PC-9 (cell line): Measurements from ENCODE around the gene ALB. TPM values are rescaled to one million over a fixed set of nuclear protein-coding genes. Genes with fewer than 3 reads are reported as not detected.

Experiments
- BruUV-seq: library from RNA; stranded (reverse); fragments of 400-500 nt; replicated peaks from 2 replicates; lab custom pipeline; 2021; lab: Mats Ljungman, UMichigan
- CTCF ChIA-PET: fragments of 300-600 bp; sonication (Branson Sonifier 250); formaldehyde crosslinking; loops from one replicate; lab custom pipeline; 2022; ENCODE audit warnings: antibody characterized with exemption; lab: Charles Lee
- POLR2A ChIA-PET: fragments of 300-600 bp; sonication (Branson Sonifier 250); formaldehyde crosslinking; loops from one replicate; lab custom pipeline; 2022; ENCODE audit warnings: antibody characterized with exemption; ENCODE audit not compliant: unreplicated experiment; lab: Charles Lee
- DNase-seq, 2 experiments: peaks; one replicate each; pipeline versions ENCODE4 v3.0.0 to v3.0.0-alpha.2; 2015 to 2022; ENCODE audit warnings: mixed read lengths in 1 of 2
- H2AFZ ChIP-seq: fragments of 200-600 bp; sonication (generic); 2 replicates; pipeline ENCODE4 v1.8.1; 2017; ENCODE audit warnings: antibody characterized with exemption
- H3F3A ChIP-seq: fragments of 200-600 bp; sonication (generic); 2 replicates; pipeline ENCODE4 v1.8.1; 2017; ENCODE audit warnings: antibody characterized with exemption, mild to moderate bottlenecking, low read depth; ENCODE audit not compliant: insufficient read depth
- H3K27ac ChIP-seq: fragments of 200-600 bp; sonication (generic); 2 replicates; pipeline ENCODE4 v1.6.1; 2016; ENCODE audit warnings: mixed run types
- H3K27me3 ChIP-seq: fragments of 200-600 bp; sonication (generic); 2 replicates; pipeline ENCODE4 v1.6.1; 2016; ENCODE audit warnings: low read depth, mixed run types; ENCODE audit not compliant: insufficient read depth
- H3K36me3 ChIP-seq: fragments of 200-600 bp; sonication (generic); 2 replicates; pipeline ENCODE4 v1.6.1; 2016; ENCODE audit warnings: low read depth, mixed run types
- H3K4me1 ChIP-seq: fragments of 200-600 bp; sonication (generic); replicated peaks from 2 replicates; pipeline ENCODE4 v1.6.1; 2016; ENCODE audit warnings: mixed run types; ENCODE audit not compliant: insufficient read depth
- H3K4me2 ChIP-seq: fragments of 200-600 bp; sonication (generic); 2 replicates; pipeline ENCODE4 v1.6.1; 2017; ENCODE audit warnings: mixed run types
- H3K4me3 ChIP-seq: fragments of 200-600 bp; sonication (generic); 2 replicates; pipeline ENCODE4 v1.6.1; 2016; ENCODE audit warnings: mixed run types
- H3K79me2 ChIP-seq: fragments of 200-600 bp; sonication (generic); 2 replicates; pipeline ENCODE4 v1.6.1; 2017; ENCODE audit warnings: low read depth, mixed run types
- H3K9me2 ChIP-seq: fragments of 200-600 bp; sonication (generic); 2 replicates; pipeline ENCODE4 v1.8.1; 2017; ENCODE audit warnings: mild to moderate bottlenecking; ENCODE audit not compliant: insufficient read depth
- H3K9me3 ChIP-seq: fragments of 200-600 bp; sonication (generic); 2 replicates; pipeline ENCODE4 v1.8.1; 2016; ENCODE audit warnings: low read depth; ENCODE audit not compliant: insufficient read depth
- H4K20me1 ChIP-seq: fragments of 200-600 bp; sonication (generic); 2 replicates; pipeline ENCODE4 v1.8.1; 2017; ENCODE audit not compliant: insufficient read depth
- EZH2 ChIP-seq: fragments of 200-600 bp; sonication (generic); IDR thresholded peaks from 2 replicates; pipeline ENCODE4 v1.8.0; 2017; ENCODE audit warnings: antibody characterized with exemption, low read depth
- intact Hi-C: fragments of 100-400 bp; cut with micrococcal nuclease; formaldehyde crosslinking; loops from one replicate; pipeline ENCODE4 v1.10.0; 2022; ENCODE audit not compliant: unreplicated experiment
- total RNA-seq: library from RNA; stranded (reverse); gene quantifications from 2 replicates; pipeline ENCODE4 v1.2.3, GENCODE V29; 2021
- TF ChIP-seq, protein P1 (sequence below): fragments of 200-600 bp; sonication (generic); conservative IDR thresholded peaks from 2 replicates; pipeline ENCODE4 v1.6.1; 2017; ENCODE audit warnings: mixed run types, antibody characterized with exemption, mild to moderate bottlenecking, moderate library complexity

ALB gene
- total RNA-seq, 1 experiment from 2014 or later, result not detected

GRCh38 chr4:73460913-73461522 is 56.9 kb downstream of the ALB start:
- H3K4me2 ChIP-seq, result no peak overlapping the region
- BruUV-seq, result no TSS peak

GRCh38 chr4:73468170-73468569 is 64.1 kb downstream of the ALB start:
- CTCF ChIA-PET, result no interaction called here
- Histone ChIP-seq H3K9me3 (no peaks in the 10 kb centered on the region), H3K9me2 (no peaks in the 10 kb centered on the region), H3K27me3 (no peaks in the 10 kb centered on the region), H3K27ac (no peak overlapping the region), H3K79me2 (no peaks in the 10 kb centered on the region), H3K36me3 (no peaks in the 10 kb centered on the region), H3K4me2 (no peak overlapping the region), H3K4me3 (no peak overlapping the region), H3K4me1 (no peaks in the 10 kb centered on the region), H3F3A (no peaks in the 10 kb centered on the region), H2AFZ (no peak overlapping the region), H4K20me1 (no peaks in the 10 kb centered on the region)
- no peak for DNase-seq
- no TSS peak for BruUV-seq
- intact Hi-C loops, result no loop called here
- TF ChIP-seq EZH2, result no peak
- TF ChIP-seq, protein P1, sequence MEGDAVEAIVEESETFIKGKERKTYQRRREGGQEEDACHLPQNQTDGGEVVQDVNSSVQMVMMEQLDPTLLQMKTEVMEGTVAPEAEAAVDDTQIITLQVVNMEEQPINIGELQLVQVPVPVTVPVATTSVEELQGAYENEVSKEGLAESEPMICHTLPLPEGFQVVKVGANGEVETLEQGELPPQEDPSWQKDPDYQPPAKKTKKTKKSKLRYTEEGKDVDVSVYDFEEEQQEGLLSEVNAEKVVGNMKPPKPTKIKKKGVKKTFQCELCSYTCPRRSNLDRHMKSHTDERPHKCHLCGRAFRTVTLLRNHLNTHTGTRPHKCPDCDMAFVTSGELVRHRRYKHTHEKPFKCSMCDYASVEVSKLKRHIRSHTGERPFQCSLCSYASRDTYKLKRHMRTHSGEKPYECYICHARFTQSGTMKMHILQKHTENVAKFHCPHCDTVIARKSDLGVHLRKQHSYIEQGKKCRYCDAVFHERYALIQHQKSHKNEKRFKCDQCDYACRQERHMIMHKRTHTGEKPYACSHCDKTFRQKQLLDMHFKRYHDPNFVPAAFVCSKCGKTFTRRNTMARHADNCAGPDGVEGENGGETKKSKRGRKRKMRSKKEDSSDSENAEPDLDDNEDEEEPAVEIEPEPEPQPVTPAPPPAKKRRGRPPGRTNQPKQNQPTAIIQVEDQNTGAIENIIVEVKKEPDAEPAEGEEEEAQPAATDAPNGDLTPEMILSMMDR, result no peak
- POLR2A ChIA-PET, result no interaction called here

More at GRCh38 chr4:73460913-73461522, 56.9 kb downstream of the ALB start:
- POLR2A ChIA-PET, result no interaction called here
- Histone ChIP-seq H3F3A (no peaks in the 10 kb centered on the region), H3K9me3 (no peaks in the 10 kb centered on the region), H3K4me1 (no peaks in the 10 kb centered on the region), H3K9me2 (no peaks in the 10 kb centered on the region), H3K4me3 (no peak overlapping the region), H3K27me3 (no peaks in the 10 kb centered on the region), H4K20me1 (no peaks in the 10 kb centered on the region), H3K79me2 (no peaks in the 10 kb centered on the region), H2AFZ (no peak overlapping the region), H3K27ac (no peak overlapping the region), H3K36me3 (no peaks in the 10 kb centered on the region)
- CTCF ChIA-PET, result no interaction called here
- no peak for DNase-seq
- no peak for TF ChIP-seq EZH2
- TF ChIP-seq, protein P1, result no peak
- intact Hi-C loops, result no loop called here

DNA sequence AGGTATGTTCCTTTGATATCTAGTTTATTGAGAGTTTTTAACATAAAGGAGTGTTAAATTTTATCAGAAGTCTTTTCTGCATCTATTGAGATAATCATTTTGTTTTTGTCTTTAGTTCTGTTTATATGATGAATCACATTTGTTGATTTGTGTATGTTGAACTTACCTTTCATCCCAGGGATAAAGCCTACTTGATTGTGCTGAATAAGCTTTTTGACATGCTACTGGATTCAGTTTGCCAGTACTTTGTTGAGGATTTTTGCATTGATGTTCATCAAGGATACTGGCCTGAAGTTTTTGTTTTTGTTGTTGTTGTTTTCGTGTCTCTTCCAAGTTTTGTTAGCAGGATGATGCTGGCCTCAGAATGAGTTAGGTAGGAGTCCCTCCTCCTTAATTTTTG is 66.6 kb downstream of the ALB start:
- Histone ChIP-seq H3F3A (no peaks in the 10 kb centered on the region), H3K9me3 (no peaks in the 10 kb centered on the region), H3K4me2 (no peak overlapping the region), H4K20me1 (no peaks in the 10 kb centered on the region), H3K9me2 (no peaks in the 10 kb centered on the region), H3K4me1 (no peaks in the 10 kb centered on the region), H3K27ac (no peak overlapping the region), H3K79me2 (no peaks in the 10 kb centered on the region), H3K4me3 (no peak overlapping the region), H2AFZ (no peak overlapping the region), H3K27me3 (no peaks in the 10 kb centered on the region), H3K36me3 (no peaks in the 10 kb centered on the region)
- ChIA-PET CTCF (no interaction called here), POLR2A (no interaction called here)
- no TSS peak for BruUV-seq
- DNase-seq, result no peak
- TF ChIP-seq, protein P1, result no peak
- TF ChIP-seq EZH2, result no peak
- intact Hi-C loops, result no loop called here

Other genes starting within 250 kb of the ALB start
- 26.9 and 37.9 TPM in 2 replicates for gene ANKRD17, start 145.5 kb upstream of the ALB start, total RNA-seq
- gene AFP, start 31.9 kb downstream of the ALB start, total RNA-seq, result 0.92 and 1.7 TPM in 2 replicates
- gene AFM, start 77.5 kb downstream of the ALB start, total RNA-seq, result not detected in 2 replicates
- 0.40 and 0.59 TPM in 2 replicates for gene RASSF6, start 216.1 kb downstream of the ALB start, total RNA-seq